ENCODE measurements around the gene FRMD1.

FRMD1 gene

GRCh38 chr6:168022488-168023321 lies 56.3 kb downstream of the FRMD1 start (continued):
- peak; percentile 73; the same call in 1 of the 2 replicates for TF ChIP-seq PRDM6 (tag by site-specific recombination; IDR thresholded peaks at IDR 0.05)
- peak; percentile 32 for TF ChIP-seq ZBTB17 (tag by site-specific recombination; IDR thresholded peaks at IDR 0.05)

GRCh38 chr6:168021581-168021980 lies 57.4 kb downstream of the FRMD1 start:
- Histone ChIP-seq H3K27ac (ENCODE audit: extremely low read depth, low read depth, low read length) (no peak overlapping the region), H3K36me3 (ENCODE audit: control insufficient read depth in 2 of 2, insufficient read depth in 1 of 2, low read length in 2 of 2) (no peaks in the 10 kb centered on the region), H3K9me3 (ENCODE audit: control insufficient read depth, insufficient read depth, low read depth, low read length) (no peaks in the 10 kb centered on the region), H3K4me3 (ENCODE audit: low read depth, low read length) (no peak overlapping the region), H3K4me1 (ENCODE audit: control insufficient read depth, insufficient read depth, low read length) (peaks cover 19% of the 10 kb centered on the region)
- CTCF ChIA-PET, result interaction anchor here (0.7 kb wide), 1 partner anchor 845 kb away, joined by 3 read pairs; no protein-coding TSS in a partner anchor
- TF ChIP-seq SETDB1 (IDR thresholded peaks at IDR 0.05; ENCODE audit: insufficient read length, low read length), result peak; percentile 22
- no peak for TF ChIP-seq ZBTB49 (tag by site-specific recombination; IDR thresholded peaks at IDR 0.05; ENCODE audit: low read depth)
- no peak for TF ChIP-seq ZNF433 (tag by site-specific recombination; IDR thresholded peaks at IDR 0.05; ENCODE audit: low read depth)
- no peak for TF ChIP-seq FEZF1 (tag by site-specific recombination; IDR thresholded peaks at IDR 0.05)
- peak; percentile 46; the same call in 1 of the 2 replicates for TF ChIP-seq TRIM28 (IDR thresholded peaks at IDR 0.05; ENCODE audit: borderline replicate concordance, low read length)
- TF ChIP-seq ZNF449 (tag by site-specific recombination; IDR thresholded peaks at IDR 0.05), result no peak
- POLR2A ChIA-PET, result no interaction called here

GRCh38 chr6:168020242-168020641 lies 58.8 kb downstream of the FRMD1 start:
- ChIA-PET POLR2A (no interaction called here), CTCF (no interaction called here)
- no peak overlapping the region for H3K4me3 ChIP-seq (ENCODE audit: low read depth, low read length)
- H3K9me3 ChIP-seq (ENCODE audit: control insufficient read depth, insufficient read depth, low read depth, low read length), result no peaks in the 10 kb centered on the region
- H3K36me3 ChIP-seq (ENCODE audit: control insufficient read depth in 2 of 2, insufficient read depth in 1 of 2, low read length in 2 of 2), result no peaks in the 10 kb centered on the region
- peaks cover 19% of the 10 kb centered on the region for H3K4me1 ChIP-seq (ENCODE audit: control insufficient read depth, insufficient read depth, low read length)
- no peak overlapping the region for H3K27ac ChIP-seq (ENCODE audit: extremely low read depth, low read depth, low read length)
- TF ChIP-seq ZNF132 (tag by site-specific recombination; IDR thresholded peaks at IDR 0.05; ENCODE audit: borderline replicate concordance) (no peak), ZNF555 (tag by site-specific recombination; conservative IDR thresholded peaks at IDR 0.05) (no peak), AEBP2 (tag by site-specific recombination; IDR thresholded peaks at IDR 0.05; ENCODE audit: borderline replicate concordance) (no peak), ZNF354C (tag by site-specific recombination; IDR thresholded peaks at IDR 0.05; ENCODE audit: borderline replicate concordance, low read depth) (no peak), ZNF416 (tag by site-specific recombination; IDR thresholded peaks at IDR 0.05) (no peak), KLF10 (tag by site-specific recombination; IDR thresholded peaks at IDR 0.05) (no peak), TSHZ1 (tag by site-specific recombination; IDR thresholded peaks at IDR 0.05; ENCODE audit: borderline replicate concordance) (no peak), ZNF391 (tag by site-specific recombination; IDR thresholded peaks at IDR 0.05; ENCODE audit: borderline replicate concordance, low read depth) (no peak), ZNF548 (tag by site-specific recombination; IDR thresholded peaks at IDR 0.05) (no peak), ZNF473 (tag by site-specific recombination; IDR thresholded peaks at IDR 0.05) (no peak), ZNF114 (tag by site-specific recombination; IDR thresholded peaks at IDR 0.05) (no peak), ZNF16 (tag by site-specific recombination; IDR thresholded peaks at IDR 0.05; ENCODE audit: low read depth) (no peak), ZNF174 (tag by site-specific recombination; IDR thresholded peaks at IDR 0.05) (no peak)
